Superior temporal gyrus (tissue), 1 donor: ENCODE data around the gene PCYT2.

Experiments used
- DNase-seq: peaks from one replicate; pipeline ENCODE4 v3.0.0-alpha.2; 2016; ENCODE audit errors: extremely low spot score

Gene PCYT2

DNA sequence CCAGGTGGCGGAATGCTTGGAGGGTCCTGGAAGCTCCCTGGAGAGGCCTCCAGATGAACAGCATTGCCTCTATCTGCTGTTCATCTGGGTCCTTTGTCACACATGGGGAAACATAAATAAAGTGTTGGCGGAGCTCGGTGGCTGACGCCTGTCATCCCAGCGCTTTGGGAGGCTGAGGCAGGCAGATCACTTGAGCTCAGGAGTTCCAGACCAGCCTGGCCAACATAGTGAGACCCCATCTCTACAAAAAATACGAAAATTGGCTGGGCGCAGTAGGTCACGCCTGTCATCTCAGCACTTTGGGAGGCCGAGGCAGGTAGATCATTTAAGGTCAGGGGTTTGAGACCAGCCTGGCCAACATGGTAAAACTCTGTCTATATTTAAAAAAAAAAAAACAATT lies 33.7 kb upstream of the PCYT2 start:
- DNase-seq: no peak

DNA sequence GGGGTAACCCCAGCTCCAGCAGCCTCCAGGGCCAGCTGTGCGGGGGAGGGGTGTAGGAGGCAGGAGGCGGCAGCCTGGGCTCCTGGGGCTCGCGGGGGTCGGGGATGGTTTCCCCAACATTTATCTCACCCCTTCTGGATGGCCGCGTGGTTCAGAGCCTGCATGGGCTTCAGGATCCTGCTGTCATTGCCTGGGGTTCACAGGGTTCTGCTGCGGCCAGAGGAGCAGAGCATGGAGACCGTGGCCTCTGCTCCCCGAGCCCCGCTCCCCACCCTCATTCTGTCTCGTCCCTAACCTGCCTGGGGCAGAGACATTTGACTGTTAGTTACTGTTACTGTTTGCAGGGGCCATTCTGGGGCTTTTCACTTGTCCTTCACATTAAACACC lies 31.0 kb upstream of the PCYT2 start:
- no peak for DNase-seq

- DNase-seq: no peak
Measured at GRCh38 chr17:81941484-81942166, 30.4 kb upstream of the PCYT2 start.

- no peak for DNase-seq
Measured at GRCh38 chr17:81940538-81941483, 29.6 kb upstream of the PCYT2 start.

DNA sequence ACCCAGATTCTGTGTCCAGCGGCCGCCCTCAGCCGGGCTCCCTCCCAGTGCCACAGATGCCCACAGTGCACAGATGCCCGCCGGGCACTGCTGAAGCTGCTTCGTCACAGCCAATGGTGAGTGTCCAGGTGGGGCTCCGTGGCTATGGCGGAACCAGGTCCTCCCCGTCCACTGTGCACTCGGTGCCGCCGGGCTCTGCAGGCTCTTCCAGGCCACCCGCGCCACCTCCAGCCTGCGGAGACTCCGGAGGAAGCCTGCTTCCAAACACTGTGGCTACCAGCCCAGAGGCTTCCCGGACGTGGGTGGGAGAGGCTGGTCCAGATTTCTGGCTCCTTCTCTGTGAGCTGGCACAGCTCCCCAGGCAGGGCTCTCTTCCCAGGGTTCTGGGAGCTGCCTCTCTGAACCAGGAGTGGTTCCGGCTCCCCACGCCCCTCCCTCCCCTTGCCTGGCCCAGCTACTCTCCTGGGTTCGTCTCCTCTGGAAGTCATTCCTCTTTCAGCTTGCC lies 28.7 kb upstream of the PCYT2 start:
- DNase-seq: peak; percentile 63

DNA sequence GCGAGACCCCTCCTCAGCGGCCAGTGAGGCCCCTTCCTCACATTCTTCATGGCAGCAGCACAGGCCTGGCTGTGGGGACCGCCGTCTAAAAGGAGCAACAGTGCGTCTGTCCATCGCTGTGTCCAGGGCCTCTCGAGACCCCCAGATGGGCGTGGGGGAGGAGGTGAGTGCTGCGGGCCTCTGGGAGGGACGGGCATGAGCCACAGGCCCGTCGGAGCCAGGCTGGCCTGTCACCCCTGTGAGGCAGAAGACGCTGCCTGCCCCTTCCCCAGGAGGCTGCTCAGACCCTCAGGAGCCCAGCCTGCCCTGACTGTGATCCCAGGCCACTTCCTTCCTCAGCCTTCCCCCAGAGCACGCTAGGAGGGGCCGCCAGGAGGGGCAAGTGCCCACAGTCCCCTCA lies 28.0 kb upstream of the PCYT2 start:
- no peak for DNase-seq

GRCh38 chr17:81935709-81936084 lies 24.5 kb upstream of the PCYT2 start:
- DNase-seq: no peak

DNA sequence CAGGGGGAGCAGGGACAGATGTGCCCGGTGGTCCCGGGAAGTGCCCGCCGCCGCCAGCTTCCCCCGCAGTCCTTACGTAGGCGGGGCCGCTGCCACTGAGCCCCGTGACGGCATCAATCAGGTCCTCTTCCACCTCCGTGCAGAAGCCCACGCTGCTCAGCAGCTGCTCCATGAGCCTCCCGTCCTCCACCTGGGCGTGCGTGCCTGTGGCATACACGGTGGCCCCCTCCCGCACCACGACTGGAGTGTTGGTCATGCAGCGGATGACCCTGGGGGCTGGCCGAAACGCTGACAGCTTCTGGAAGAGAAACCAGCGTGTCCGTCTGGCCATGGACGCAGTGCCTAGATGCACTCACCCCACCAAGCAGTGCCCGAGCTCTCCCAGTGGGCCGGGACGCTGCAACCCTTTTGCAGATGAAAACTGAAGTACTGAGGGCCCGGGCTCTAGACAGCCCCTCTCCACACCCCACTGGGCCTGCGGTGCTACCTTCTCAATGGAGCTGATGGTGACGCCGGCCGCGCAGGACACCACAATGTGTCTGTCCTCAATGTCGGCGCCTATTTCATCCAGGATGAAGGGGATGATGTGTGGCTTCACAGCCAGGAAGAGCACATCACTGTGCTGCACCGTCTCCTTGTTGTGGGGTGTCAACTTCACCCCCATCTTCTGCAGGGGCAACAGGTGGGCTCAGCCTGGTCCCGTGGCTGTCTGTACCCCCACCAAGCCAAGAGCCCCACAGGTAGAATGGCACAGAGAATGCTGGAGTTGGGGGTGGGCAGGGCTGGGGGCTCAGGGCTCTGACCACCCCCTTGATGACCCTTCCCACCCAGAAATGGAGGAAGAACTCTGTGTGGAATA lies 23.9 kb upstream of the PCYT2 start:
- no peak for DNase-seq

GRCh38 chr17:81934098-81934757 lies 23.0 kb upstream of the PCYT2 start:
- DNase-seq: no peak

GRCh38 chr17:81933178-81933699 lies 22.0 kb upstream of the PCYT2 start:
- no peak for DNase-seq

DNA sequence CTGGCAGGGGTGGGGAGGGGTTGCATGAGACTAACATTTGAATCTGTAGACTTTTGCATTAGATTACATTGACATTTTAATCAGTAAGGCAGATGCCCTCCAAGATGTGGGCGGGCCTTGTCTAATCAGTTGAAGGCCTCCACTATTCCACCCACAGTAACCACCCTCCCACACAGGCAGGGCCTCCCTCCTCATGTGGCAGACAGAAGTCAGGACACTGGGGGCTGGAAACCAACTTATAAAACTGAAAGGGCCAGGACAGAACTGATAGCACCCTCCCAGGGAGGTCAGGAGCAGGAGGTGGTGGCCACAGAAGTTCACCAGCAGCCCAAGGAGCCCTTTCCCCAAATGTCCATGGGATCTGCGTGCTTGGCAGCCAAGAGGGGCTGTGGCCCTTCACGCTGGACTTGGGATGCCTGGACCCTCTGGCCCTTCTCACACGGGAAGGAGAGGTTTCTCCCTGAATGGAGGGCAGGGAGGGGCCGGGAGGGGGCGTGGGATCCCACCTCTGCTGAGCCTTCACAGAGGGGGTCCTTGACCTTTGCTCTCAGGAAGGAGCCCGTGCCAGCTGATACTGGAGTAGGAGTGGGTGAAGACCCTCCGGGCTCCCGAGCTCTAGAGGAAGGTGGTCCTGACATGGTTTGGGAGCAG lies 21.3 kb upstream of the PCYT2 start:
- no peak for DNase-seq

GRCh38 chr17:81931557-81932332 lies 20.5 kb upstream of the PCYT2 start:
- DNase-seq: no peak

GRCh38 chr17:81931189-81931556 lies 20.0 kb upstream of the PCYT2 start:
- DNase-seq: no peak

DNA sequence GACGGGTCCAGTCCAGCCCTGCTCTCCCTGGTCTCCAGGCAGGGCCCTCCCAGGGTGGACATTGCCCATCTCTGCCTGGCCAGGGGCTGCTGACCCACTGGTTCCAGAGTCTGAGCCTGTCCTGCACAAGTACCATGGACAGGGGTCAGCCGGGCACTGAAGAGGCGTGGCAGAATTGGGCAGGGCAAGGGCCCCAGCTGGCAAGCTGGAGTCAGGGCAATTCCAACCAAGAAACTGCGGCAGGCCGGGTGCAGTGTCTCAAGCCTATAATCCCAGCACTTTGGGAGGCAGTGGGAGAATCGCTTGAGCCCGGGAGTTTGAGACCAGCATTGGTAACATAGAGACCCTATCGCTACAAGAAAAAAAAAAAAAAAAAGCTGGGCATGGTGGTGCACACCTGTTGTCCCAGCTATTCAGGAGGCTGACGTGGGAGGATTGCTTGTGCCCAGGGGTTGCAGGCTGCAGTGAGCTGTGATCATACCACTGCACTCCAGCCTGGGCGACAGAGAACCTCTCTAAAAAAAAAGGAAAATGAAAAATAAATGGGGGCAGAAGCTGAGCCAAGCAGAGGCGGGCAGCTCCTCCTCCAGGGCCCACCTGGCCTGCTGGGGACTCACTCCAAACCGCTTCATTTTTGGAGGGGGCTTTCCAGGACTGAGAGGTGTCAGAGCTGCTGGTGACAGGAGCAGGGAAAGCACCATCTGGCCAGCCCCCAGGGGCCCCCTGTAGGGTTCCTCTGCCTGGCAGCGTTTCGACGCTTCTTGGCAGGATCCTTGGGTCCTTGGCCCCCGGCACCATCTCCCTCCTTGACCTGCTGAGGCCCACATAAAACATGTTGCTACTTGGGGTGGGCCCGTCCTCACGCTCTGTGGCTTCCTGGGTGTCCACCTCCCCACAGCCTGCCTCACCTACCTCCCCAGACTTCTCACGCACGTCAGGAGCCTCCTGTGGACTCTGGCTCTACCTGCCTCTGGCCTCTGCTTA lies 19.2 kb upstream of the PCYT2 start:
- DNase-seq: no peak

DNA sequence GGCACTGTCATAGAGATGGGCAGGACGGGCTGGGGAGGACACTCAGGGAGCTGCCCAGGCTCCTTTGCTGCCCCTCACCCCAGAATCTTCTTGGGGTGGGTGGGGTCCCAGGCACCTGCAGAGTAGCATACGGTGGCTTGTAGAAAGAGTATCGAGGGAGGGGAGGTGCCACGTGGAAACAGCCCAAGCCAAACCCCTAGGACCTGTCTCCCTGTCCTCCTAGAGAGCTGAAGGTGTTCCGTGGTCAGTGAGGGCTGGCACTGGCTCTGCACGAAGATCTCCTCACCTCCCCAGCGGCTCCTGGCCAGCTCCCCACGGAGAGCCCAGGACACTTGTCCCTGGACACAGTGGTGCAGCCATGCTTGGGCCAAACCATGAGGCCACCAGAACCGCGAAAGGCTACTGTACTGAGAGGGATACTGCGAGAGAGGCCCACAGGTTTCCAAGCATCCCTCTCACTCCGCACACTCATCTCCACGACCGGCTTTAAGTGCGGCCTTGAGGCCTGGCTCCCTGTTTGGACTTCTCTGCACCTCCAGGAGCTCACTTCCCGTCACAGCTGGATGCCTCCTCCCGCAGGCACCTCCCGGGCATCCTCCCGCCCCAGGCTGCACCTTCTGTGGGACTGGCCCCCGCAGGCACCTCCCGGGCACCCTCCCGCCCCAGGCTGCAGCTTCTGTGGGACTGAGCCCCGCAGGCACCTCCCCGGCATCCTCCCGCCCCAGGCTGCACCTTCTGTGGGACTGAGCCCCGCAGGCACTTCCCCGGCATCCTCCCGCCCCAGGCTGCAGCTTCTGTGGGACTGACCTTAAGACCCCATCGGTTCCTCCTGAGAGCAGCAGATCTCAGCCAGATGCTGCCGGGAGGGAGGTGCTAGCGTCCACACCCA lies 18.3 kb upstream of the PCYT2 start:
- DNase-seq: no peak

GRCh38 chr17:81928544-81929252 lies 17.5 kb upstream of the PCYT2 start:
- DNase-seq: no peak
